Prostate gland (tissue), 2 donors: ENCODE results near the gene CNOT9. TPM values are rescaled to one million over a fixed set of nuclear protein-coding genes. Genes with fewer than 3 reads are reported as not detected.

Experiments used
- DNase-seq: peaks from one replicate; pipeline ENCODE4 v3.0.0-alpha.2; 2019; ENCODE audit warnings: low spot score
- H3K27ac ChIP-seq, 2 donors: fragments of 200-600 bp; sonication (generic); 2 replicates each; pipeline ENCODE4 v1.5.1; 2017 to 2019
- H3K27me3 ChIP-seq: fragments of 200-600 bp; sonication (generic); replicated peaks from 2 replicates; pipeline ENCODE4 v1.5.1; 2019; ENCODE audit not compliant: insufficient read depth
- H3K36me3 ChIP-seq, 2 donors: fragments of 200-600 bp; sonication (generic); 1 replicate in 1 of 2; 2 replicates in 1 of 2; pipeline versions ENCODE4 v1.5.1 to v1.8.1; 2017 to 2019
- H3K4me1 ChIP-seq: fragments of 200-600 bp; sonication (generic); replicated peaks from 2 replicates; pipeline ENCODE4 v1.5.1; 2019
- H3K4me3 ChIP-seq, 2 donors: fragments of 200-600 bp; sonication (generic); 2 replicates each; pipeline ENCODE4 v1.5.1; 2017 to 2019
- H3K9me3 ChIP-seq: fragments of 200-600 bp; sonication (generic); 2 replicates; pipeline ENCODE4 v1.5.1; 2017
- CTCF ChIP-seq, 4 experiments: fragments of 200-600 bp in 2 of 4; fragments of 450-650 bp in 2 of 4; sonication (generic) in 2 of 4; IDR thresholded peaks; 1 replicate in 3 of 4; 2 replicates in 1 of 4; pipeline ENCODE4 v1.5.1; 2016 to 2019; ENCODE audit warnings: antibody characterized with exemption in 4 of 4, mild to moderate bottlenecking in 2 of 4, moderate library complexity in 2 of 4
- POLR2A ChIP-seq: fragments of 450-650 bp; IDR thresholded peaks from one replicate; pipeline ENCODE4 v1.6.1; 2016; ENCODE audit warnings: antibody characterized with exemption, mild to moderate bottlenecking
- POLR2AphosphoS5 ChIP-seq: sonication (generic); formaldehyde crosslinking; IDR thresholded peaks from one replicate; pipeline ENCODE4 v1.6.1; 2017; ENCODE audit warnings: antibody characterized with exemption
- WGBS: methylation state at CpG from one replicate; pipeline ENCODE4 v1.1.5; 2018; 5-methylcytosine and 5-hydroxymethylcytosine counted together
- intact Hi-C: fragments of 100-400 bp; cut with DNase I; formaldehyde crosslinking; loops from one replicate; pipeline ENCODE4 v1.14.2; 2022
- total RNA-seq, 2 donors: library from RNA; depleted of rRNA; stranded (reverse); fragments of >200 nt; gene quantifications; one replicate each; pipeline ENCODE4 v1.1.0, GENCODE V29; 2016

CNOT9 gene
- total RNA-seq, 2 donors from 2014 or later, result 31.7 to 77.6 TPM

- peaks cover 16 to 41% of the 10 kb centered on the region in 2 donors for H3K36me3 ChIP-seq
- H3K27ac ChIP-seq, result no peak overlapping the region
- intact Hi-C loops, result no loop called here
- H3K4me3 ChIP-seq, result no peak overlapping the region
- H3K9me3 ChIP-seq, result no peaks in the 10 kb centered on the region
- no peaks in the 10 kb centered on the region for H3K27me3 ChIP-seq
- 94% methylated on average over 18 of the region's 18 CpGs for WGBS
- TF ChIP-seq POLR2AphosphoS5, result no peak
- no peak for TF ChIP-seq CTCF (IDR thresholded peaks at IDR 0.05)
- TF ChIP-seq POLR2A, result no peak
- DNase-seq, result no peak
- no peaks in the 10 kb centered on the region for H3K4me1 ChIP-seq
These were observed 73.5 kb downstream of the CNOT9 start for GRCh38 chr2:218642121-218642656.

DNA sequence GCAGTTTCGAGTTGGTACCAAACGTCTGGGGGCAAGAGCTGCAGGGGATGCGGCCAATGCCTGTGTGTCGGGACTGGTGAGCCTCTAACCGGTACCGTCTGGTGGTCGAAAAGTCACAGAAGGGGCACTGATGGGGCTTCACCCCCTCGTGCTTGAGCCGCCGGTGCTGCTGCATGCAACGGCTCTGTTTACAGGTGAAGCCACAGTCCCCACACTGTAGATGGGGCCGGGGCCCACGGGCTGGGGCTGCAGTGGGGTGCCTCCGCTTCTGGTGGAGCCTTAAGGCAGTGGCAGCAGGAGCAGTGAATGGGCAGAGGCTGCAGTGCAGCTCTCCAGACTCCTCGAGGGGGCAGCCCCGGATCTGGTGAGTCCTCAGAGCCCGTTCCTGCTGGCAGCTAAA, 74.1 kb downstream of the CNOT9 start:
- Histone ChIP-seq H3K27ac (no peak overlapping the region), H3K4me3 (no peak overlapping the region), H3K27me3 (no peaks in the 10 kb centered on the region), H3K4me1 (no peaks in the 10 kb centered on the region), H3K36me3 (peaks cover 16 to 41% of the 10 kb centered on the region in 2 donors), H3K9me3 (no peaks in the 10 kb centered on the region)
- TF ChIP-seq POLR2A, result no peak
- TF ChIP-seq POLR2AphosphoS5, result no peak
- TF ChIP-seq CTCF (IDR thresholded peaks at IDR 0.05), result no peak
- 91% methylated on average over 17 of the region's 17 CpGs for WGBS
- DNase-seq, result no peak
- intact Hi-C loops, result no loop called here

DNA sequence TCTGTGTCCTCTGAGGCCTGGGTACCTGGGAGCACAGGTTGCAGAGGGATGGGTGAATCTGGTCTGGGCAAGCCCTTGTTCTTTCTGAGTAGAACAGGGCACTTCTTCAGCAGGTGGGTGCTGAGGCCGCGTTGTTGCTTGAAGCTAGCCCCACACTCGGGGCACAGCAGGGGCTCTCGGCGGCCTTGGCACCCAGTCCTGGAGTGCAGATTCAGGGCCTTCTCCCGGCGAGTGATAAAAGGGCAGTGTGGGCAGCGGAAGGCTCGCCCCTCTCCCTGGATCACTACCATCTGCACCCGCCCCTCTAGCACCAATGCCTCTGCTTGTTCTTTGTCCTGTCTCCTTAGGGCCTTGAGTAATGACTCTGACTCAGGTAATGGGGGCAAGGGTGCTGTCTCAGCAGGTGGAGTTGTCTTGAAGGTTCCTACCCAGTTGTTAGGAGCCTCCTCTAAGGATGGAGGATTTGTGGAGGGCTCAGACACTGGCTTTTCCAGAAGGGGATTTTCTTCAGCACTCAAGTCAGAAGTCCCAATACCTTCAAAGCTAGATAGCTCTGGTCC, 75.2 kb downstream of the CNOT9 start:
- peaks cover 13 to 31% of the 10 kb centered on the region in 2 donors for H3K36me3 ChIP-seq
- H3K27ac ChIP-seq, result no peak overlapping the region
- no peak for DNase-seq
- H3K27me3 ChIP-seq, result no peaks in the 10 kb centered on the region
- H3K4me1 ChIP-seq, result no peaks in the 10 kb centered on the region
- TF ChIP-seq POLR2A (no peak), CTCF (IDR thresholded peaks at IDR 0.05) (no peak)
- H3K9me3 ChIP-seq, result no peaks in the 10 kb centered on the region
- WGBS, result 90% methylated on average over 10 of the region's 10 CpGs
- intact Hi-C loops, result no loop called here
- no peak overlapping the region for H3K4me3 ChIP-seq

DNA sequence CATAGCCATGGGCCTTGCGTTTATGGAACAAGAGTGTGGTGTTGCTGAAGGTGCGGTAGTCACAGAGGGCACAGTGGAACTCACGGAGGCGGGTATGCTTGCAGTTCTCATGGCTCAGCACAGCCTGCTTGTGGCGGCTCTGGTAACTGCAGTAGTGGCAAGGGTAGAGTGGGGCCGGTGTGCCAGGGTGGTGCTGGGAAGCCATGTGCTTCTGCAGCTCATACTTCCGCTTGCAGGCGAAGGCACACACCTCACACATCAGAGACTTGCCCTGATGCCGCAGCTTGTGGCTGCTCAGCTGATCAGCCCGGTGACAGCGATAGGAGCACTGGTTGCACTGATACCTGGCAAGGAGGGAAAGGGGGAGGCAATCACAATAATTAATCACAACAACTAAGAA, 76.1 kb downstream of the CNOT9 start:
- TF ChIP-seq POLR2AphosphoS5 (no peak), POLR2A (no peak), CTCF (IDR thresholded peaks at IDR 0.05) (no peak)
- Histone ChIP-seq H3K27ac (no peak overlapping the region), H3K27me3 (no peaks in the 10 kb centered on the region), H3K4me1 (no peaks in the 10 kb centered on the region), H3K36me3 (peaks cover 16 to 34% of the 10 kb centered on the region in 2 donors), H3K4me3 (no peak overlapping the region), H3K9me3 (no peaks in the 10 kb centered on the region)
- intact Hi-C loops, result loop anchor here (5.0 kb wide), 1 partner anchor 77 kb away; the partner anchor contains the start of genes CNOT9 and USP37
- no peak for DNase-seq
- 95% methylated on average over 11 of the region's 11 CpGs for WGBS

- Histone ChIP-seq H3K27ac (no peak overlapping the region), H3K4me1 (no peaks in the 10 kb centered on the region), H3K9me3 (no peaks in the 10 kb centered on the region), H3K36me3 (peaks cover 16 to 35% of the 10 kb centered on the region in 2 donors), H3K4me3 (no peak overlapping the region), H3K27me3 (no peaks in the 10 kb centered on the region)
- intact Hi-C loops, result loop anchor here (5.0 kb wide), 1 partner anchor 78 kb away; the partner anchor contains the start of genes CNOT9 and USP37
- WGBS, result 85% methylated on average over 1 of the region's 1 CpG
- DNase-seq, result no peak
- no peak for TF ChIP-seq POLR2AphosphoS5
- no peak for TF ChIP-seq CTCF (IDR thresholded peaks at IDR 0.05)
- no peak for TF ChIP-seq POLR2A
These were observed 76.5 kb downstream of the CNOT9 start for GRCh38 chr2:218645126-218645525.
